ENCODE measurements around the gene CKAP5.

Gene CKAP5

DNA sequence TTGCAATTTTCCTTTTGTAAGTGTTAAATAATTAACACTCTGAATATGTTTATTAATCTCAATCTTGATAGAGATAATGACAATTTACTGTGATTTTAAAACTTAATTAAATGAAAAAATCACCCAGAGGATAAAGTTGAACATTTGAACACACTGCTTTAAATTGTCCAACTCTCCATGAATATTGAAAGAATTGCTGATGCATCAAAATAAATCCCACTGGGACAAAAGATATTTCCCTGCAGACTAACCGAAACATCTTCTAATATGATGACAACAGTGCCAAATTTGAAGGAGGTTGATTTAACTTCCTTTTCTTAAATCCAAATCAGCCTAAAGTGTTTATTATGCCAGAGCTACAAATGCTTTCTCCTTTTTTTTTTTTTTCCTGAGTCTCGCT lies 79.4 kb downstream of the CKAP5 start:
- no peak for DNase-seq (ENCODE audit: low spot score)

DNA sequence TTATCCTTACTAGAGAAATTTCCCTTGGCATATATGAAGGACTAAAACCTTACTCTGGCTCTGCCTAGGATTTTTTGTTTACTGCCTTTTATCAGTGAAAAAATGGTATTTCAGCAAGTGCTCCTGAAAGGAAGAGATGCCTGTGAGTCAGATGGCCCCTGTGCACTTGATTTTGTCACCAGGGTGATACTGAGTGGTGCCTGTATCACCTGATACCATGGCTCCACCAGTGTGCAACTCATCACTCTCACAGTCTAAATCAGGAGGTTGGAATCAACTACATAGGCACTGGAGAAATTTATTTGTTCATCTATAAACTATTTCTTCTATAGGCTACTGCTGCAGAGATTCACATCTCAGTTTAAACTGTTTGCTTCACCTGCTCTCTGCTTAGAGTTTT lies 83.8 kb downstream of the CKAP5 start:
- DNase-seq (ENCODE audit: low spot score), result no peak

DNA sequence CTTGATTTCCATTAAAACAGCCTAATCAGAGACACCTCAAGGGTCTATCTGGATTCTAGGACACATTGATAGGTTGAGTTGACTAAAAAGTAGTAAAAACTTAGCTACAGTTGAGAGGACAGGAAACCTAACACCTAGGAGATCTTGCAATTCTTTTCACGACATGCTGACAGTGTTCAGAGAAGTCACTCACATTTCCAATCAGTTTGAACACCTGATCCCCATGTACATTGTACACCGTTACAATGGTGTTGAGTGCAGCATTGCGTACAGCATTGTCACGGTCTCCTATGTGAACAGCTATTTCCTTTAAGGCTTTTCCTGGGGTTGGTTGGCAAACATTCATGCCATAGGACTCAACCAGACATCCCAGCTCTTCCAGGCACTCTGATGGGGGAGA lies 84.3 kb downstream of the CKAP5 start:
- no peak for DNase-seq (ENCODE audit: low spot score)

DNA sequence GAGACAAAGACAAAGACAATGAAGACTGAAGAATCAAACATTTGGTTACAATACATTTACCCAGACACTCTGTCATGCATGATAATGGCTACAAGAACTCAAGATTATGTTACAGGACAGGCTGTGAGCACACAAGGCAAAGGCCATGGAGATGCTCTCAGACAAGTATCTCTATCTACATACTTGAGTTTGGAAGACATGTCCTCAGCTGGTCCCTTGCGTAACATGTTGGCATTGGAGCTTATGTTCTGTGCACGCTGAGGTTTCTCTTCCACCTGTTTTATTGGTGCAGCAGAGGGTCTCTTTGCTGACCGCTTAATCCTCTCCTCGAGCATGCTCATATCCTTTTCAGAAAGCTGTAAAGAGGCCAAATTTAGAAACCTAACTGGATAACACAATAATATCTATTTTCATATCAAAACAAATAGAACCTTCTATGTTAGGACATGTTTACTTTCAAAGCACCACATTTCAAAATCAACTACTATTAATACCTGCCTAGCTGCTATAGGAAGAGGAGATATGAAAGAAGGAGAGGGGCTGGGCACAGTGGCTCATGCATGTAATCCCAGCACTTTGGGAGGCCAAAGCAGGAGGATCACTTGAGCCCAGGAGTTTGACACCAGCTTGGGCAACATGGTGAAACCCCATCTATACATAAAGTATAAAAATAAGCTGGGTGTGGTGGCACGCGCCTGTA lies 85.5 kb downstream of the CKAP5 start:
- DNase-seq (ENCODE audit: low spot score), result no peak

DNA sequence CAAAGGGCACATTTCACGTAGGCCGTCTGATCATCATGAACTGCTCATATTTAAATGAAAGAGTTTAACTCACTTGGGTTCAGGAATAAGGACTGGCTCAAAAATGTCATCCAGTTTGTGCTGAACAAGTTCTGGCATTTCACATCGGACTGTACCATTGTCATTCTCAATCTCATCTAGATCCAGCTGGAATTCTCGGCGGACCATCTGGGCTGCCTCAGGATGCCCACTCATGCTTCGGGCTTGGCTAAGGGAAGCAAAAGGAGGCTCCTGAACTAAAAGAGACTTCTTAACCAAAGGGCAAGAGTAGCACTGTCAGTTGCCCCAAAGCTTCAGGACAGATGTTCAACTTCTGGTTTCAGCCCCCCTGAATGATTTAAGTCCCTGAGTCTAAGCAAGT lies 86.9 kb downstream of the CKAP5 start:
- no peak for DNase-seq (ENCODE audit: low spot score)

DNA sequence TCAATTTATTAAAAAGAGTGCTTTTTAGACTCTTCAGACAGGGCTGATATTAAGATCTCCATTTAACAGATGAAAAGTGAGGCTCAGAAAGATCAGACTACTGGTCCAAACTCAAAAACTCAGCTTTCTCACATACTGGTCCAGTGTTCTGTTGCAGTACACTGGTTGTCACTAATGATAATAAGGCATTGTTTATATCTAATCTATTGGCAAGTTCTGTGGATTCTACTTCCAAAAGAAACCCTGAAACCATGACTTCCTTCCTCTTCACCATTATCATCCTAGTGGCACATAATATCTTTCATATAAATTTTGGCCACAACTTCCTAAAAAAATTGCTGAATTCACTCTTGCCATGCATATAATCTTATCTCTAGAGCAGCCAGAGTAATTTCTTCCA lies 90.1 kb downstream of the CKAP5 start:
- no peak for DNase-seq (ENCODE audit: low spot score)

DNA sequence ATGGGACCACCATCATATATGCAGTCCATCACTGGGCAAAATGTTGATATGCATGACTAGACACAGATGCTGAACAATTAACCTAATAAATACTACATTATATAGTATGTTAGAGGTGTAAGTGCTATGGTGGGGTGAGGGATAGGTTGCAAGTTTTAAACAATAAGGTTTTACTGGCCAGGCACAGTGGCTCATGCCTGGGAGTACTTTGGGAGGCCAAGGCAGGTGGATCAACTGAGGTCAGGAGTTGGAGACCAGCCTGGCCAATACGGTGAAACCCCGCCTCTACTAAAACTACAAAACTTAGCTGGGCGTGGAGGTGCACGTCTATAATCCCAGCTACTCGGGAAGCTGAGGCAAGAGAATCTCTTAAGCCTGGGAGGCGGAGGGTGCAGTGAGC lies 98.9 kb downstream of the CKAP5 start:
- no peak for DNase-seq (ENCODE audit: low spot score)

DNA sequence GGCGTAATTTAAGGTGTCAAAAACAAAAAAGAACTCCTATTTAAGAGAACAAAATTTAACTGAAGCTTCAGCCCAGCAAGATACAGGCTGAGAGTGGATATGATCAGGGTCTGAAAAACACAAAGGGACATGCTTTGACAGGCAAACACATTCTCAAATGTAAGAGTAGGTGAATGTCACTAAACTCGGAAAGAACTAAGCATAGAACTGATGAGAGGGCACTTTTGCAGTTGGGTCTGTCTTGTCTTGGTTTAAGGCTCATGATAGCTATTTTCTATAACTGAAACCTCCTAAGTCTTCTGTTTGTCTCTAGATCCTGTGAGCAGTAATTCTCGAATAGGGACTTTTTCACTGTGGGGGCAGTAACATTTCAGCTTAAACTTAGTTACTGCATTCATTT lies 100.1 kb downstream of the CKAP5 start:
- no peak for DNase-seq (ENCODE audit: low spot score)

DNA sequence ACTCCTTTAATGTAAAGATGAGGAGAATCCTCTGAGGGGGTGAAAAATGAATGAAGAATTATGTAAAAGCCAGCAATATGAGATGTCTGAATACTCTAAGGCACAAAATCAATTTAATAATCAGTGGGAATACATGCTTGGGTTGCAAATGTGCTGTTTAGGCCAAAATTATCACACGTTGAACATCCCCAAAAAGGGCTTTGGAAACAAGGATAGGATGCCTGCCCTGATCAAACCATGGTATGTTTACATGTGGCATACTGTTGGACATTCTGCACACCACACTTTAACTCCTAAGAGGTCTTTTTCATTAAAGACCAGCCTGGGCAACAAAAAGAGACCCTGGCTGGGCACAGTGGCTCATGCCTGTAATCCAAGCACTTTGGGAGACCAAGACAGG lies 100.8 kb downstream of the CKAP5 start:
- no peak for DNase-seq (ENCODE audit: low spot score)

DNA sequence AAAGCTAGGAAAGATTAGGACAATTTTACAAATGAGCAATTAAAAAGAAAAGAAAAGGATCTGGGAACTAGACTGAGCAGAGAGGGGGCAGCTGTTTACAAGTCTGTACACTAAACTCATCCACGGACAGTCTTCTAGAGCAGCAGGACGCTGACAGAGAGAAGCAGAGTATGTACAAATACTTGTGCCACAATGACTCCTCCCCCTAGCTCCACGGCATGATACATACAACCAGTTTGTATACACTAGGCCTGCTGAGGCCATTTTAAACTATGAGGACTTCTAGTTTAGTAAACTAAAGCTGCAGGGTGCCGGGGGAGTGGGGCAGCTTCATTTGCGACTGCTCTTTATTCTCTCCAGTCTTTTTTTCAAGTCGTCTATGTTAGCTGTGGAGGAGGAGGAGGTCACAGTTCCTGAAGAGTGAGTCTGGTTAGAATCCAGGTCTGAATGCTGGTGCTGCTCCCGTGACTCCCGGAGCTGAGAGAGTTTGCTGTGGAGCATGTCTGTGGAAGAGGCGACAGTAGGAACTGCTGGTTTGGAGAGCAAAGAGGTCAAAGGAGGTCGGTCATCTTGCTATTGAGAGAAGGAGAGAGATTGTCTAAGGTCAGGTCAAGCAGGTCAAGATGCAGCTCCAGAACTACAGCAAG lies 102.3 kb downstream of the CKAP5 start:
- DNase-seq (ENCODE audit: low spot score), result no peak

DNA sequence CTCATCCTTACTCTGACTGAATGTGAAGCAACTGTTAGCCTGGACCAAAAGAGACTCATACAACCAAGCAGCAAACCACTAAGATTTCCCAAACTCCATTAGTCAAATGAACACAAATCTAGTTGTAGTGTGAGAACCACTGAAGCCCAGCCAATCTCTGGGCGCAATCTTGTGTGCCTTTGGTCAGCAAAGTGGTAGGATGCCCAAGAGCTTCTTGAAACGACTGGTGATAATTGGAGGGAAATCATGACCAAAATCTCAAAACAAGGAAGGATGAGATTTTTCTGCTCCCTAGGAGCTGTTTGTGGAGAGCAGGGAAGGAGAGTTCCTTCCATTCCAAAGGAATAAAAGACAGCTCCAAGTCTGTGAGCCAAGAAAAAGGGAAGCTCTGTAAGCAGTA lies 103.0 kb downstream of the CKAP5 start:
- no peak for DNase-seq (ENCODE audit: low spot score)

DNA sequence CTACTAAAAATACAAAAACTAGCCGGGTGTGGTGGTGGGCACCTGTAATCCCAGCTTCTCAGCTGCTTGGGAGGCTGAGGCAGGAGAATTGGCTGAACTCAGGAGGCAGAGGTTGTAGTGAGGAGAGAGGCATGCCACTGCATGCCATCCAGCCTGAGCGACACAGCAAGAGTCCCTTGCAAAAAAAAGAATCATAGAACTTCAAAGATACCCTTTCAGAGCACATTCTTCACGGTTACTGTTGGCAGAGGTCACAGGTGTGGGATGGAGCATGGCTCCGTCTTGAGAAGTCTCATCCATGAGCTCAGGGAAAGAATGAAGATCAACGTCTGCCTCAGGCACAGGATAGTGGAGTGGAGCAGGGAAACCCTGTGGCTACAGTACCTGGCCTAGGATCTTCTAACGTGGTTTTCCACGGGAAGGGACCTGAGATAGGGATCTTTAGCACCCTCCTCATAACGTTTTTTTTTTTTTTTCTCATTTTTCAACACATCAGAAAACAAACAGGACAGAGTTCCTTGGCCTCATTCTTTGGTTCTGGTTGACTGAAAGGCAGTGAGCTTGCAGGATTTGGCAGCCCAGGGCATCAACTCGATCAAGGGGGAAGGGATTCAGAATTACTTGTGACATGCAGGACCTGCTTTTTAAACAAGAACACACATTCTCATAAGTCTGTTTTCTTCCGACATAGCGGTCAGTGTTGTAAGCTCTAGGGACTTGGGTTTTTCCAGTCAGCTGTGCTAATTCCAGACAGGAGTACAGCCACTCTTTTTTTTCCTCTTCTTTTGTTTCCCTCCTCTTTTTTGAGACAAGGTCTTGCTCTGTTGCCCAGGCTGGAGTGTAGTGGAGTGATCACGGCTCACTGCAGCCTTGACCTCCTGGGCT lies 104.2 kb downstream of the CKAP5 start:
- DNase-seq (ENCODE audit: low spot score), result no peak

DNA sequence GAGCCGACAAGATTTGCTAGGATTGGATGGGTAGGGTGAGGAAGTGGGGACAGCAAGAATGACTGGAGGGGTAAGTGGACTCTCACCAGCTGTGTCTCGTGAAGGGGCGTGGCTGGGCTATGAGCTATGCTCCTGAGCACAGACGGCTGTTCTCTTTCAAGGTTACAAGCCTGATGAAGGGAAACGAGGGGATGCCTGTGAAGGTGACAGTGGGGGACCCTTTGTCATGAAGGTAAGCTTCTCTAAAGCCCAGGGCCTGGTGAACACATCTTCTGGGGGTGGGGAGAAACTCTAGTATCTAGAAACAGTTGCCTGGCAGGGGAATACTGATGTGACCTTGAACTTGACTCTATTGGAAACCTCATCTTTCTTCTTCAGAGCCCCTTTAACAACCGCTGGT lies 107.2 kb downstream of the CKAP5 start:
- DNase-seq (ENCODE audit: low spot score), result no peak

DNA sequence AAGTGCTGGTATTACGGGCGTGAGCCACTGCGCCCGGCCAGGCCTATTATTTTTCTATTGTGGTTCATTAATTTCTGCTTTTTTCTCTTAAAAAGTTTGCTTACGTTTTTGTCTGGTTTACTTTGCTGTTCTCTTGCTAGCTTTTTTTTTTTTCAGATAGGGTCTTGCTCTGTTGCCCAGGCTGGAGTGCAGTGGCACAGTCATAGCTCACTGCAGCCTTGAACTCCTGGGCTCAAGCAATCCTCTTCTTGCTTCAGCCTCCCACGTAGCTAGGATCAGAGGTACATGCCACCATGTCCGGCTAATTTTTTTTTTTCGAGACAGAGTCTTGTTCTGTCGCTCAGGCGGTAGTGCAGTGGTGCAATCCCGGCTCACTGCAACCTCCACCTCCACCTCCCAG lies 108.4 kb downstream of the CKAP5 start:
- DNase-seq (ENCODE audit: low spot score), result no peak

DNA sequence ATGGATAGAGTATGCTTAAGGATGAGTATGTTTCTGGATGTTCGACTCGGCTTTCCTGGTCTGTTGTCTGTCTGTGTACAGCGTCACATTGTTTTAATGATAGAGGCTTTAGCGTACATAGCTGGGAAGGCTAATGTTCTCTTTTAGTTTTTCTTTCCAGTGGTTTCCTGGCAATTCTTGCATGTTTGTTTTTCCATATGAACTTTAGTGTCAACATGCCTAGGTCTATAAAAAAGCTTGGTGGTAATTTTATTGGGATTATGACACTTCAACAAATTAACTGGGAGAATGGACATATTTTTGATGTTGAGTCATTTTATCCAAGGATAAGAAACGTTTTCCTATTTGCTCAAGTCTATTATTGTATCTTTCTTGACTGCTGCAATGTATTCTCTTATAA lies 109.5 kb downstream of the CKAP5 start:
- no peak for DNase-seq (ENCODE audit: low spot score)

DNA sequence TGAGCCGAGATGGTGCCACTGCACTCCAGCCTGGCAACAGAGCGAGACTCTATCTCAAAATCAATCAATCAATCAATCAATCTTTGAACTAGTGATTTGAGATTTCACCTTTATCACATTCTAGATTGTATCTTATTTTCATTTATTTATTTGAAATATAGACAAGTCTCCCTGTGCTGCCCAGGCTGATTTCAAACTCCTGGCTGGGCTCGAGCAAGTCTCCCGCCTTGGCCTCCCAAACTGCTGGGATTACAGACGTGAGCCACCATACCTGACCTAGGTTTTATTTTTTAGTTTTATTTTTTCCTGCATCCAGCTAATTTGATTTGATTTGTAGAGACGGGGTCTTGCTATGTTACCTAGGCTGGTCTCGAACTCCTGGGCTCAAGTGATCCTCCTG lies 109.9 kb downstream of the CKAP5 start:
- no peak for DNase-seq (ENCODE audit: low spot score)

DNA sequence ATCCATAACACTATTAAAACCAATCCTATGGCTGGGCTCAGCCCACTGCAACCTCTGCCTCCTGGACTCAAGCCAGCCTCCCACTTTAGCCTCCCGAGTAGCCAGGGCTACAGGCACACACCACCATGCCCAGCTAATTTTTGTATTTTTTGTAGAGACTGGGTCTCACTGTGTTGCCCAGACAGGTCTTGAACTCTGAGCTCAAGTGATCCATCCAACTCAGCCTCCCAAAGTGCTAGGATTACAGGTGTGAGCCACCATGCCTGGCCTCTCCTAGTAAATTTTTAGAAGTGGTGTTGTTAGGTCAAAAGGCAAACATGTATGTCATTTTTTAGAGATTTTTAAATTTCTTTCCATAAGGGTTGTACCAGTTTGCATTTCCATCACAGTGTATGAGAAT lies 112.8 kb downstream of the CKAP5 start:
- no peak for DNase-seq (ENCODE audit: low spot score)

DNA sequence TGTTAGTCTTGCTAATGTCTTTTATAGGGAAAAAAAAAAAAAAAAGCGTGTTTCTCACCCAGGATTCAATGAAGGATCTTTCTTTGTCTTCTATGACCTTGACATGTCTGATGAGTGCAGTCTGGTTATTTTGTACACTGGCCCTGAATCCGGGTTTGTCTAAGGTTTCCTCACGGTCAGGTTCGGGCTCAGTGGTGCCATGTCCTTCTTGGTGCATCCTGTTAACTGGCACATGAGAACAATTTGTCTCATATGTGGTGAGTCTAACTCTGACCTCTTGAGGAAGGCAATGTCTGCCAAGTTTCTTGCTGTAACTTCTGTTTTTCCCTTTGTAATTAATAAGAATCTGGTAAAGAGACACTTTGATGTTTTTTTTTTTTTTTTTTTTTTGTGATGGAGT lies 114.5 kb downstream of the CKAP5 start:
- no peak for DNase-seq (ENCODE audit: low spot score)

DNA sequence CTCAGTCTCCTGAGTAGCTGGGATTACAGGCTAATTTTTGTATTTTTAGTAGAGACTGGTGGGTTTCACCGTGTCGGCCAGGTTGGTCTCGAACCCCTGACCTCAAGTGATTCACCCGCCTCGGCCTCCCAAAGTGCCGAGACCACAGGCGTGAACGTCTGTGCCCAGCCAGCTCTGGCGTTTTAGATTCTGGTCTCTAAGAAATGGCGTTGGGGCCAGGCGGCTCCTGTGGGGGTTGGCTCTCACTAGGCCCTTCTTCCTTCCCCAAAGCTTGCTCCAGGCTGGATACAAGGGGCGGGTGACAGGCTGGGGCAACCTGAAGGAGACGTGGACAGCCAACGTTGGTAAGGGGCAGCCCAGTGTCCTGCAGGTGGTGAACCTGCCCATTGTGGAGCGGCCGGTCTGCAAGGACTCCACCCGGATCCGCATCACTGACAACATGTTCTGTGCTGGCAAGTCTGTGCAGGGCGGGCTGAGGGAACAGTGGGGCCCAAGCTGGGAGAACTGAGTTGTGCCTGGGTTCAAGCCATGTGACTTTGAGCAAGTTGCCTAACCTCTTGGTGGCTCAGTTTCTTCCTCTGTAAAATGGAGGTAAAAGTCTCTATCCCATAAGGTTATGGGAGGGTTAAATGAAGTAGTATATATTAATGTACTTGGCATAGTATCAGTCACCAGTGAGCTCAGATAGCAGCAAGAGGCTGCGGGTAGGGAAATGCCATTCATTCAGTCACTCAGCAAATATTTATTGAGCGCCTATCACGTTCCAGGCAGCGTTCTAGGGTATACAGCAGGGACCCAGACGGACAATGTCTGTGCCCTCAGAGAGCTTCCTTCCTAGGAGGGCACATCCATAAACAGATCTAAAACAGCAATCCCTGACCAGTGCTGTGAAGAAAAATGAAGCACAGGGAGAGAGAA lies 116.7 kb downstream of the CKAP5 start:
- no peak for DNase-seq (ENCODE audit: low spot score)

DNA sequence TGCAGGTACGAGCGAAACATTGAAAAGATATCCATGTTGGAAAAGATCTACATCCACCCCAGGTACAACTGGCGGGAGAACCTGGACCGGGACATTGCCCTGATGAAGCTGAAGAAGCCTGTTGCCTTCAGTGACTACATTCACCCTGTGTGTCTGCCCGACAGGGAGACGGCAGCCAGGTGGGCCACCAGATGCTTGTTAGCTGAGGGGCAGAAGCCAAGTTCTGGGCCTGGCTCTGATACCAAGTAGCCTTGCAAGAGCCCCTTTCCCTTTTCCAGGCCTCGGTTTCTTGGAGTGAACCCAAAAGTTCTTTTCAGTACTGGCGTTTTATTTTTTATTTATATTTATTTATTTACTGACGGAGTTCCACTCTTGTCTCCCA lies 117.4 kb downstream of the CKAP5 start:
- DNase-seq (ENCODE audit: low spot score), result no peak

DNA sequence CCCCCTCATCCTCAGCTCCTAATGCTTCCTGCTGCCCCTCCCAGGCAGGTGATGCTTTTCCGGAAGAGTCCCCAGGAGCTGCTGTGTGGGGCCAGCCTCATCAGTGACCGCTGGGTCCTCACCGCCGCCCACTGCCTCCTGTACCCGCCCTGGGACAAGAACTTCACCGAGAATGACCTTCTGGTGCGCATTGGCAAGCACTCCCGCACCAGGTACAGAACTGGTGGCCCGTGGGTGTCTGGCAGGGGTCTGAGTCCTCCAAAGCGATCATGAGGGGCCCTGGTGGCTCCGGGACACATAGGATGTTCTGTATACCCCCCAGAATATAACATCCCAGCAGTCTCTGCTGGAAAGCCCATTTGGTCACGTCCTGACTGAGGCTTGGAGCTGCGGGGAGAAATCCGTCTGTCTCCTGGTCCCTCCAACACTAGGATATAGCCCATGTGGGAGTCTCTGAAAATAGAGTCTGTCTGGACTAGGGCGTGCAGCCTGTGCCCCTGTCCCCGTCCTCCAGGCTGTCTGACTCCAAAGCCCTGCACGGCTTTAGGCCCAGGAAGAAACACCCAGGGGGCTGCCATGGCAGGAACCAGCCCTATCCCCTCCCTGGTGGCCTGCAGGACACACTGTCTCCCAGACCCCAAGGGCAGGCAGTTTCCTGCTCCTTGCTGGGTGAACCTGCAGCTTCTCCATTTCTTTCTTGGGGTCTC lies 118.0 kb downstream of the CKAP5 start:
- DNase-seq (ENCODE audit: low spot score), result no peak
